ENCODE measurements around the gene RASAL2. TPM values are rescaled to one million over a fixed set of nuclear protein-coding genes. Genes with fewer than 3 reads are reported as not detected.

The RASAL2 gene
- total and polyA plus RNA-seq, 2 of the 13 experiments (the other 11 are each of a cell fraction or from before 2014, with no cell fraction given), result 5.4 to 5.9 TPM

- TF ChIP-seq ZBTB14 (CRISPR knock-in tag; IDR thresholded peaks at IDR 0.05), result peak; percentile 62
- peak; percentile 28; the same call in 1 of the 2 replicates for TF ChIP-seq HDAC1 (CRISPR knock-in tag; IDR thresholded peaks at IDR 0.05)
- TF ChIP-seq SOX5 (CRISPR knock-in tag; IDR thresholded peaks at IDR 0.05; ENCODE audit: borderline replicate concordance), result no peak
- 0 out of 2 replicates have a peak, but pooled peaks have one; percentile 42 for TF ChIP-seq ZBED4 (CRISPR knock-in tag; IDR thresholded peaks at IDR 0.05; ENCODE audit: borderline replicate concordance)
- TF ChIP-seq GATAD2A (CRISPR knock-in tag; IDR thresholded peaks at IDR 0.05), result no peak
- TF ChIP-seq ZNF570 (CRISPR knock-in tag; IDR thresholded peaks at IDR 0.05; ENCODE audit: borderline replicate concordance), result no peak
- TF ChIP-seq ZNF780A (CRISPR knock-in tag; IDR thresholded peaks at IDR 0.05), result no peak
- TF ChIP-seq ZNF451 (CRISPR knock-in tag; IDR thresholded peaks at IDR 0.05), result no peak
- TF ChIP-seq BRCA1 (CRISPR knock-in tag; IDR thresholded peaks at IDR 0.05), result no peak
- TF ChIP-seq ZNF614 (CRISPR knock-in tag; IDR thresholded peaks at IDR 0.05; ENCODE audit: borderline replicate concordance), result no peak
Measured at GRCh38 chr1:178093951-178094738, at the start of gene RASAL2 (continued).

Measured in HepG2 (cell line).